ENCODE results near the gene LACTBL1.
"Not testable (repeated sequence)": the region's sequence is repeated elsewhere in the genome, so short reads cannot be mapped to it uniquely, and the experiment has no call there.

The LACTBL1 gene

DNA sequence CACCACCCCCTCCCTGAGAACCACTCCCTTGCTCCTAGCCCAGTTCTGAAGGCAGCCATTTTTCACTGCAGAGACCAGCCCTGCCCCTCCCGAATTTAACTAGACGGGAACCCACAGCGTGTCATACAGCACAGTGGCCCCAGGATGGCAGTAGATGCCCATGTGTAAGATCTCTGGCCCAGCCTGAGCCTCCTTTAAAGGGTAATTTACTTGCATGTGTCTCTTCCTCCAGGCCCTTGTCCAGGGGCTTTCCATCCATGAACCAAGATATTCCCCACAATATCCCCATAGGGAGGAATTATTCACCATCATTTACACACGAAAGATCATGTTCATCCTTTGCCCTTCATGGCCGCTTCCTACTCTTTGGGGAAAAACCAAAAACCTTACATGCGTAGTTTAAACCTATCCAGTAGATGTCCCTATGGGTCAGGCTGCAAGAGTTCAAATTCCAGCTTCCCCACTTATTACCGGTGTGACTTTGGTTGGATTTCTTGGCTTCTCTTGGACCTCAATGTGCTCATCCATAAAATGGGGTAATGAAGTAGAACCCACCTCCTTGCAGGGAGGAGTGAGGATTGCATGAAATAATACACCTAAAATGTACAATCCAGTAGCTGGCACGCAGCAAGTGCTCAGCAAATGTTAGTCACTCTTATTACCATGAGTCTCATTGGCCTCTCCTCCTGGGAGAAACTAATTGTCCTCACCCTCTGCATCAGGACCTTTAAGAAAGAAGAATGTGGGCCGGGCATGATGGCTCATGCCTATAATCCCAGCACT, 4.0 kb upstream of the LACTBL1 start:
- peak; percentile 16 to 47 (median 37) for DNase-seq (ENCODE audit: low read depth in 2 of 3, low spot score in 1 of 3)

DNA sequence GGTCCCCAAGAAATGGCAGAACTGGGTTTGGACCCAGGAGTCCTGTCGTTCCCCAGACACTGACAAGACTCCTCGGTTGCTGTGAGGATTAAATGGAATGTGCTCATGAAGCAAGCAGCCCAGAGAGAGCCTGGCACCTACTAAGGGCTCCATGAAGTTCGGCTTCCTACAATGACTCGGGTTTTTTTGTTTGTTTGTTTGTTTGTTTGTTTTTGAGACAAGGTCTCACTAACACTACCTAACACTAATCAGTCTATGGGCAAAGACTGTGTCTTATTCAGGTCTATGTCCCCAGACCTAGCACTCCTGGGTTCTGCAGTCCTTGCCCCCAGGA, 3.4 kb upstream of the LACTBL1 start:
- no peak for DNase-seq (ENCODE audit: low read depth in 2 of 3, low spot score in 1 of 3)

DNA sequence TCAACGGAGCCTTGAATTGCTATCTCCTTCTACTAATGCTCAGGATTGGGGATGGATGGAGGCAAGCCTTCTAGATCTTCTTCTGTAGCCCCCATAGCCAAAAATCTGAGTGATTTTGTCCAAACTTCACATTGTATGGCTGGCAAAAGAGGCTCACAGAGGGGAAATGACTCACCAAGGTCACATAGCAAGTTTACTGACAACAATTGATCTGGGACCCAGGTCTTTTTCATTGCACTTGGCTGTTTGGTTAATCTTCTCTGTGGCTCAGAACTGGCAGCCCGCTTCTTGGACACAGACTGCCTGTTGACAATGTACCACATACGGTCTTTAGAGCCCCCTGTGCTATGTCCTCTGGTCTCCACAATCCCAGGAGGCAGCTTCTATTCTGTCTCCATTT, 3.0 kb upstream of the LACTBL1 start:
- DNase-seq (ENCODE audit: low read depth in 2 of 3, low spot score in 1 of 3) = no peak

DNA sequence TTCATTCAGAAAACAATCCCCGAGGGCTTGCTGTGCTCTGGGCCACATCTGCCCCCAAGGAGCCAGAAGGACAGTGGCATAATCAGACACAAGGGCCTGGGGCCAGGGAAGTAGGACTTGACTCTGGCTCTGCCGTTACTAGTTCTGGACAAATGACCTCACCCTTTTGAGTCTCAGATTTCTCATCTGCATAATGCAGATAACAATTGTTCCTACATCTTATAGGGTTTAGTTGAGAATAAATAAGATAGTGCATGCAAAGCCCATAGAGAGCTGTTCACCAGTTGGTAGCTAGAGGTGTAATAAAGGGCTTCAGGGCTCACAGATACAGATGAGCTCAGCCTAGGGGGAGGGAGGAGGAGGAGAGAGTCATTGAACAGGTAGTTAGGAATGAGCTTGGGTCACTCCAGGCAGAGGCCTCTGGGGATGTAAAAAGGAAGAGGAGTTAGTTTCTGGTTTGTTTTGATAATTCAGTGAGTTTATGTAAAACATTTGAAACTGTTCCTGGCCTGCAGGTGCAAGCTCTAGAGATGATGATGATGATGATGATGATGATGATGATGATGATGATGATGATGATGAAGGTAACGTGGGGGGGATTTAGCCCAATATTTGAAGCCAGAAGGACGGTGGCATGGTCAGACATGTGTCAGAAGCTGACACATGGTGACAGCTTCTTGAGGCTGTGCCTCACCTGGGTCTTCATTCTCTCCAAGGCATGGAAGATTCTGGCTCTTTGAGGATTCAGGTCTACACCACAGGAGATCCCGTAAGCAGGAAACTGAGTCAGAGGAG, 858 bp downstream of the LACTBL1 start:
- DNase-seq (ENCODE audit: low read depth in 2 of 3, low spot score in 1 of 3) = no peak

DNA sequence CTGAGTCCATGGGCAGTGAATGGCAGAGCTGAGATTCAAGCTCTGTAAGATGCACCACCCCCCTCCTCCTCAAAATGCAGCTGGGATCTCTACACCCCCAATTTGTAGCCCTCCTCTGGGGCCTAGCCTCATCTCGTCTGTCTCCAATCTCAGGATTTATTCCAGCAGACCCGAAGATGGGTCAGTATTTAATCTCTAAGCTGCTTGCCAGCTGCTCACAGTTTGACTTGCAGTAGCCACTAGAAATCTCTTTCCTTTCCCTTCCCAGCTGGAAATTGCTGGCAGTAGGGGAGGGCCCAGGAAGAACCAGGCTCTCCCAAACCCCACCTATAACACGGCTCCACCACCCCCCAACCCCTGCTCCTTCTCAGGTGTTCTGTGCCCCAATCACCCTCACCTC, 1.5 kb downstream of the LACTBL1 start:
- no peak for DNase-seq (ENCODE audit: low read depth in 2 of 3, low spot score in 1 of 3)

- no peak for DNase-seq (ENCODE audit: low read depth in 2 of 3, low spot score in 1 of 3)
These were observed 2.6 kb downstream of the LACTBL1 start for GRCh38 chr1:22970096-22970495.

- DNase-seq (ENCODE audit: low read depth in 2 of 3, low spot score in 1 of 3) = no peak
These were observed 3.4 kb downstream of the LACTBL1 start for GRCh38 chr1:22969304-22969709.

GRCh38 chr1:22967833-22968232, 4.8 kb downstream of the LACTBL1 start:
- no peak for DNase-seq (ENCODE audit: low read depth in 2 of 3, low spot score in 1 of 3)

DNA sequence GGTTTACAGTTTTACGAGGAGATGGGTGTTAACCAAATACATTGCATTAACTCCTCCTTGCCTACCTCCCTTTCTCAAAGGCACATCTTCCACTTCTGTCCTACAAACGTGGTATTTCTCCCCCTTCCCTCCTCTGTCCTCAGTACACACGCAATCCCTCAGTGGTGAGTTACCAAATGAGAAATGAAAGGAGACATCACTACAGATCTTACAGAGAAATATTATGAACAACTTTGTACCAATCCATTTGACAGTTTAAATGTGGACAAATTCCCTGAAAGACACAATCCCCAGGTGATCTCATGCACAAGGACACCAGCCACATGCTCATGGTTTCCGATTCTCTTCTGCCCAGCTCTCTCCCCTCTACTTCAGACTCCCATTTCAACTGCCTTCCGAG, 6.4 kb downstream of the LACTBL1 start:
- no peak for DNase-seq (ENCODE audit: low read depth in 2 of 3, low spot score in 1 of 3)

DNA sequence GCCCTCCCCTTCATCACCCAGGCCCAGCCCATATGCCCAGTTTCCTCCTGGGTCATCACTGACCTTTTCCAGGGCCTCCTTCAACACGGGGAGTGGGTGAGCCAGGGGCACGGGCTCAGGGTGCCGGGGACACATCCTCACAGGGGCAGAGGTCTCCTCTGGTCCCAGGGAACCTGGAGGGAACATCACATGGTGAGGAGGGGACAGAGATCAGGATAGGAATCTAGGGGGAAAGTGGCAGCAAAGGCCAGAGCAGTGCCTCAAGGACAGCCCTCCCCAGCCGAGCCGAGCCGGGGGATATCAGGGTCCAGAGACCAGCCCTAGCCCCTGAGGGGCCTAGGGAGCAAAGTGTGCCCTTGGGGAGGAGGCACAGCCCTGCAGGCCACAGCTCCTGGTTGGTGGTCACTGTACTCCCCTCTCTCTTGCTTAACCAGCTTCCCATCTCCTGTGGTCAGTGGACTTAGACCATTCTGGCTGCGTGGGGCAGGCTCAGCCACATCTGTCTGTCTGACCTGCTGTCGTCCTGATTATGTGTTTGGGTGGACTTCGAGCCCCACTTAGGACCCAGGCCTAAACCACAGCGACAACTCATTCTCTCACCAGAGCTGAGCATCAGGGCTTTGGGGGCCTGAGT, 9.5 kb downstream of the LACTBL1 start:
- no peak for DNase-seq (ENCODE audit: low read depth in 2 of 3, low spot score in 1 of 3)

DNA sequence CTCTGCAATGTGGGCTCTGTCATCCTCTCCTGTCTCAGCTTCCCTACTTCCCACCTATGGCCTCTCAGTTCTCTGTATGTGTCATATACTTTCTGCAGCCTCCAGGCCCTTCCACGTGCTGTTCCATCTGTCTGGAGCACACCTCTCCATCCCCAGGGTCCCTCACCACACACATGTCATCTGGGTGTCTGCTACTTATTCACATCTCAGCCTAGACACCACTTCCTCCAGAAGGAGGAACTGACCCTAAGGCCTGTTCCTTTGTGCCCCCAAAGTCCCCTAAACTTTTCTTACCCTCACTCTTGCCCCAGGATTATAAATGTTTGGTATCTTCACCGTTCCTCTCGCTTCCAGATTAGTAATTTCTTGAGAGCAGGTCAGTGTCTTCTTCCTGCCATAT, 10.1 kb downstream of the LACTBL1 start:
- DNase-seq (ENCODE audit: low read depth in 2 of 3, low spot score in 1 of 3) = no peak

GRCh38 chr1:22959545-22960360, 12.9 kb downstream of the LACTBL1 start:
- no peak for DNase-seq (ENCODE audit: low read depth in 2 of 3, low spot score in 1 of 3)

DNA sequence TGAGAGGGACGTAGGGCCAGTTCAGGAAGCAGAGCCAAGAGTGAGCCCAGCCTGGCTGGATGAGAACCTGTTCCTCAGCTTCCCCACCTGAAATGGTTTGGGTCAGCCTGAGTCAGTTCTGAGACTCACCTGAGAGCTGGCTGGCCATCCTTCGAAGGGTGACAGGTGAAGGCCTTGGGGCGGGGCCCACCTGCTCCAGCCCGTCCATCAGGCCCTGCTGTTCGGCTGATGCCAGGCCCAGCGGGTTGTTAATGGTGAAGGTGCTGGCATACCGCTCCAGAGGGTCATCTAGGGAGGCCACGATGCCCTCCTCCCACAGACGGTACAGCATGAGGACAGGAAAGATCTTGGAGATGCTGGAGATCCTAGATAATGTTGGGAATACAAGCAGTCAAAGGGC, 14.1 kb downstream of the LACTBL1 start:
- DNase-seq (ENCODE audit: low read depth in 2 of 3, low spot score in 1 of 3) = no peak

DNA sequence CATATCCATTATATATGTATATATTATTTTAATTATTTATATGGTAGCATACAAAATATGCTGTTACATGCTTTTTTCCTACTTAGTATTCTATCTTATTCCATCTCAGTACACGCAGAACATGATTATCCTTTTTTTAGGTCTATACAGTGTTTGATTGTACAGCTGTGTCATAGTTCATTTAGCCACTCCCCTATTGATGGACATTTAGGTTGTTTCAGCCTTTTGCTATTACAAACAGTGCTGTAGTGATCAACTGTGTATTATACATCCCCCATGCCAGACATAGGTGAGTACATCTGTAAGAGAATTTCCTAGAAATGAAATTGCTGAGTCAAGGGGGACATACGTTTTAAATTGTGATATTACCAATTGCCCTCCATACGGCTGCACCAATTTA, 15.6 kb downstream of the LACTBL1 start:
- DNase-seq (ENCODE audit: low read depth in 2 of 3, low spot score in 1 of 3) = no peak

DNA sequence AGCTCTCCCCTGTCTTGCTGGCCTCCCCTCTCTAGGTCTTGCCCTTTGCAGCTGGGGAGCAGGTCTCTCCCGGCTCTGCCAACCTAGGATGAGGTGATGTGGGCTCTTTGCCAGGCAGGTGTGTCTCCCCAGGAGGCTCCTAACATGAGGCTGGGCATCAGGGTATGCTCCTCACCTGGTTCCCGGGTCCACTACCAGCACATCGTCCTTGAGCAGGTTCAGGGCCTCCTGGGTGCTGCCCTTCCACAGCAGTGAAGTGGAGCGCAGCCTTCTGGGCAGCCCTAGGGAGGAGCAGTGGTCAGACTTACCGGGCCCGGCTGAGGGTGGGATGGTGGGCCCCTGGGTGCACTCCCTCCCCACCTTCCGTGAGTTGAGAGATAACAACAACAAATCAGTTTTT, 17.5 kb downstream of the LACTBL1 start:
- no peak for DNase-seq (ENCODE audit: low read depth in 2 of 3, low spot score in 1 of 3)

DNA sequence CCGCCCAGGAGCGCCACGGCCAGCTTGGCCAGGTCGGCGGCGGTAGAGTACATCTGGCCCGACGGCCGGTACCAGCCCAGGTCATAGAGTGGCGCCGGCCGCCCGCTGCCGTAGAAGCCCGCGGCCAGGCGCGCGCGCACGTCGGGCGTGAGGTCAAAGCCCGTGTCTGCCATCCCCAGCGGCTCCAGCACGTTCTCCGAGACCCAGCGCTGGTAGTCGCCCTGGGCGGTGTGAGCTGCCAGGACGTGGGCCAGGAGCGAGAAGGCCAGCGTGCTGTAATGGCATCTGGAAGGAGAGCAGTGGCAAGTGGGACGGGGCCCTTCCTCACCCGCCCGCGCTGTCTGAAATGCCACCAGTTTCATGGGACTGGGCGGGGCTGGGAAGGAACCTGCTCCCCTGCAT, 18.9 kb downstream of the LACTBL1 start:
- no peak for DNase-seq (ENCODE audit: low read depth in 2 of 3, low spot score in 1 of 3)

GRCh38 chr1:22953057-22953739, 19.5 kb downstream of the LACTBL1 start:
- DNase-seq (ENCODE audit: low read depth in 2 of 3, low spot score in 1 of 3) = no peak

GRCh38 chr1:22952694-22953056, 20.0 kb downstream of the LACTBL1 start:
- no peak for DNase-seq (ENCODE audit: low read depth in 2 of 3, low spot score in 1 of 3)

DNA sequence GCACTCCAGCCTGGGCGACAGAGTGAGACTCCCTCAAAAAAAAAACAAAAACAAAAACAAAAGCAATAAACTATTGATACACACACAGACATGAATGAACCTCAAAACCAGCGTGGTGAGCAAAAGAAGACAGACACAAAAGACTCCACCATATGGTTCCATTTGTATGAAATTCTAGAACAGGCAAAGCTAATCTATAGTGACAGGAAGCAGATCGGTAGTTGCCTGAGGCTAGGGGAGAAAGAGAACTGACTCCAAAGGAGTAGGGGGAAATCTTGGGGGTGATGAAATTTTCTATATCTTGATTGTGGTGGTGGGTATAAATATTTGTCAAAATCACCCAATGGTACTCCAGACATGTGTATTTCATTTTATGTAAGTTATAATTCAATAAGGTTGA, 20.9 kb downstream of the LACTBL1 start:
- DNase-seq (ENCODE audit: low read depth in 2 of 3, low spot score in 1 of 3) = no peak

GRCh38 chr1:22949822-22950331, 22.8 kb downstream of the LACTBL1 start:
- no peak for DNase-seq (ENCODE audit: low read depth in 2 of 3, low spot score in 1 of 3)

DNA sequence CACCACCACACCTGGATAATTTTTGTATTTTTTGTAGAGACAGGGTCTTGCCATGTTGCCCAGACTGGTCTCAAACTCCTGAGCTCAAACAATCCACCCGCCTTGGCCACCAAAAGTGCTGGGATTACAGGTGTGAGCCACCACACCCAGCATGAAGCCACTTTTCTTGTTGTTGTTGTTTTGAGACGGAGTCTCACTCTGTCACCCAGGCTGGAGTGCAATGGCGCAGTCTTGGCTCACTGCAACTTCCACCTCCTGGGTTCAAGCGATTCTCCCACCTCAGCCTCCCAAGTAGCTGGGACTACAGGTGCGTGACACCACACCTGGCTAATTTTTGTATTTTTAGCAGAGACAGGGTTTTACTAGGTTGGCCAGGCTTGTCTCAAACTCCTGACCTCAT, 27.5 kb downstream of the LACTBL1 start:
- not testable (repeated sequence) for DNase-seq (ENCODE audit: low read depth in 2 of 3, low spot score in 1 of 3)
